Retina (tissue), 1 donor: ENCODE measurements around the gene KCNA2.
A peak's percentile ranks its signal among the peaks of the same experiment; 100 is the strongest.

Source experiments
- DNase-seq: peaks from one replicate; pipeline ENCODE4 v3.0.0-alpha.2; 2016

The KCNA2 gene

DNA sequence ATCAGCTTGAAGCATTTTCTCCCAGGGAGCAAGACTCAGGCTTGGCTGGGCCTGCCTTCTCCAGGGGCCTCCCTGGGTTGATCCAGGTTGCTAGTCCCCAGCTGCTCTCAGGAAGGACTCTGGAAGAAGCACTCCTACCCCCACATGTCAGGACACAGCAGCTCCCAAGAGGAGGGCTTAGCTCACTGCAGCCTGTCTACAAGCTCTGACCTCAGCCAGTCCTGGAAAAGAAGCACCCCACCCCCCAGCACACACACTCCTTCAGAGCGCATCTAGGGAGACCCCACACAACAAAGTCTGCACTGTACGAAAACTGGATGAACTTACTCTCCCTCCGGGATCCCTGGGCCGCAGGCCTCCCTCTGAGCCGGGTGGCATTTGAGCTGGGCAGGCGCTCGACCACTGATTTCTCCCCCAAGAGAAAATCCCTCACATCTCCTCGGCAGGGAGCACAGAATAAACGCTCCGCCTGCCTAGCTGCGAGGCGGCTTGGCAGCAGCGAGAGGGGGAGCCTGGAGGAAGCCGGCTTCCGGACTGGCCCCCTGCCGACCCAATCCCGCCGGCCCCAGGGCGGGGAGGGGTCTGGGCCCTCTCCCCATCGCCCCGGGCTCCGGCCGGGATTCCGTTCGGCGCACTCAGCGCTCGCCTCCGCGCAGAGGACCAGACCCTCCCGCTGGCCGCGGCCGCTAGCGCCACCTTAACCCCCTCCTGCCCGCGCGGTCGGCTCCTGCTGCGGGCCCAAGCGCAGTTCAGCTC, at the start of gene KCNA2:
Gene KCNA2 (minus strand): TSS at position 458 of the 756 bp plus-strand sequence. CDS start 1,576 bp downstream, outside the sequence.
- peak; percentile 92 for DNase-seq

DNA sequence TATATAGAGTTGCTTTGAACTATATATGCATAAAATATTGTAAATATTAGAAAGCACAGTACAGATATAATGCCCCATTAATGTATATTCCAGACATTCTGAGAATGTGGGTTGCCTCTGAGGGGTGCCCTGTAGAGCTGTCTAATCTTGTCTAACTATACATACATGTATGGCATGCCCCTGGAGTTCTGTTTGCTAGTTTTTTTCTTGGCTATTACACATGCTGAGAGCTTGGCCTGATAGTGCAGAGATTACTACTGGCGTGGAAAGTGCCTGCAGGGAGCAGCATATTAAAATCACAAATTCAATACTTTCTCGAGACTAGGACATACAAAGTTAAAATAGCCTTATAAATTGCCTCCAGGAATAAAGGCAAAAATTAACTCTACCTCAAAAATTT, 44.5 kb upstream of the KCNA2 start:
- no peak for DNase-seq

DNA sequence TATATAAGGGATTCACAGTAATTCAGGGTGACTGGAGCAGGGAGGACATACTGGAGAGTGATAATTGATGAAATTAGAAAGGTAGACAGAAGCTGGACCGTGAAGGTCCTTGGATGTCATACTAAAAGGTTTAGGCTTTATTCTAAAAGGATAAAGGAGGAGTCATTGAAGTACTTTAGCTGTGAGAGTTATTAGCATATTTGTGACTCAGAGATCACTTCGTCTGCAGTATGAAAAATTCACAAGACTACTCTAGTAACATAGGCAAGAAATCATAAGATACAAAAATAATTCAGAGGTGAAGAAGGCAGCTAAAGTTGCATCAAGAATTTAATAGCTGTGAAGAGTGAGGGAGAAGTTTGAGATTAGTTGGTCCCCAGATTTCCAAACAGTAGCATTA, 42.3 kb upstream of the KCNA2 start:
- no peak for DNase-seq

DNA sequence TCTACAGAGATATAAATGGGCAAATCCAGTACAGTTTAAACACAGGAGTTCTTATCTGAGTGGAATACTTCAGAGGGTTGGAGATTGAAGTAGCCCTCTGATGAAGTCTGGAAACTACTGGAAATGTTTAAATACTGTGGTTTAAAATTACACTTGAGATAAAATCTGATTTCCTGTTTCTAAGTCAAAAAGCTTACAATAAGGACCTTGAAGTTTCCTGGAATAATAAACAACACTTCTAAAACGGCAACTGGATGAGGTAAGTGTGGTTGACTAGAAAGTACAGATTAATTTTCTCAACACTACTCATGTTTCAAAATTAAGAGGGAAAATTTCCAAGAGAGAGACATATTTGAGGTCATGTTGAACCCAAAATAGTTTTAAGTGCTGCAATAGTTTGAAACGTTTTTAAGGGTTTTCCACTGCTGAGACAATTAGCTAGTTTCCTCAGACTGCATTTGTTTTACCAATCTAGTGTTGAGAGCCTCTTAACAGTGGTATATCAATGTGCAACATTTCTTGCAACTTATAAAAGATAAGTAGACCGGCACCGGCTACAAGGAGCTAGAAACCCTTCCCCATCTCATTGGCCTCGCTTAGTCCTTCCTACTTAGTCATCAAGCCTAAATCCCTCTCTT, 41.2 kb upstream of the KCNA2 start:
- no peak for DNase-seq

DNA sequence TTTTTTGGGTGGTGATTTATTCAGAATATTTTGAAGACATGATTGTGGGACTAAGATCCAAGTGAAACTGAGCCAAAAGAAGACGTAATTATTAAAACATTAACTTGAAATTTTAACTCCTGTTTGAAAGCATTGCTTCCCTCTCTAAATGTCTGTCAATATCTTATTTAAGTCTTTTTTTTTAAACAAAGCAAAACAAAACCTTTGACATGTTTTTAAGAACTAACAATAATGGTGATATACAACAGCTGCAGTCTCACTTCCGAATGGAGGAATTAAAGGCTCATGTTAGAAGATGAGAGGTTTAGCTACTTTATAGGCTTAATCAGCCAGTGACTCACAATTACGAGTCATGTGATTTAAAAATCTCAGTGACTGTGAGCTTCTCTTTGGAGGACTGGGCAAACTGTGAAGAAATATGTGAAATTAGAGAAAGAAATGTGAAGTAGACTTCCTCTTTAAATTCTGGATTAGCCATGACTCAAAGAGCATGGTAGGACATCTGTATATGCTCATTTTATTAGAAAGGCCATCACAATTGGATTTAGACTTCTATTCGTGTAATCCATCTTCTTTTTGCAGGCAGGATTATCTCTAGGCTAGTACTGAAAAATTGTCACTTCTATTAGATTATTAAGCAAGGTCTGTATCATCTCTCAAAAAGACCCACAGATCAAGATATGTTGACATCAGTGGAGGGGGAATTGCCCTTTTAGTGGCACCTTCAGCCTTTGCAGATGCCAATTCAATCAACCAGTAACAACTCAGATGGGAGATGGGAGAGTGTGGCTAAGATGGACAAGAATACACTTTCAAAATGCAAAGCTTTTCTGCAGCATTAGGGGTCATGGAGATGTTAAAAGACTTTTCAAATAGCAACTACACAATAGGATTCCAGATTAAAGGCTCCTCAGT, 39.9 kb upstream of the KCNA2 start:
- no peak for DNase-seq

DNA sequence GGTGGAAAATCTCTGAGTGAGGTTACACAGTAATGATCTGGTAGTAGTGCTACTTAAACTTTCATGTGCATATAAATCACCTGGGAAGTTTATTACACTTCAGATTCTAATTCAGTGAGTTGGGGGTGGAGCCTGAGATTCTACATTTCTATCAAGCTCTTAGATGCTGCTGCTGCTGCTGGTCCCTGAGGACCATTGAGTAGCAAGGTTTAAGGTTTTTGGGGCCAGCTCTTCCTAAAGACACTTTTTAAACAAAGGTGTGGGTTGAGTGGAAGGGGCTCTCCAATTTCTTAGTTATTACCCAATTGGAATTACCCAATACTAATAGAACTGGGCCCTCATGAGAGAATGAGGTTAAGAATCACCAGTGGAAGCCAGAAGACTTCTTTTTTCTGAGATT, 39.1 kb upstream of the KCNA2 start:
- no peak for DNase-seq

DNA sequence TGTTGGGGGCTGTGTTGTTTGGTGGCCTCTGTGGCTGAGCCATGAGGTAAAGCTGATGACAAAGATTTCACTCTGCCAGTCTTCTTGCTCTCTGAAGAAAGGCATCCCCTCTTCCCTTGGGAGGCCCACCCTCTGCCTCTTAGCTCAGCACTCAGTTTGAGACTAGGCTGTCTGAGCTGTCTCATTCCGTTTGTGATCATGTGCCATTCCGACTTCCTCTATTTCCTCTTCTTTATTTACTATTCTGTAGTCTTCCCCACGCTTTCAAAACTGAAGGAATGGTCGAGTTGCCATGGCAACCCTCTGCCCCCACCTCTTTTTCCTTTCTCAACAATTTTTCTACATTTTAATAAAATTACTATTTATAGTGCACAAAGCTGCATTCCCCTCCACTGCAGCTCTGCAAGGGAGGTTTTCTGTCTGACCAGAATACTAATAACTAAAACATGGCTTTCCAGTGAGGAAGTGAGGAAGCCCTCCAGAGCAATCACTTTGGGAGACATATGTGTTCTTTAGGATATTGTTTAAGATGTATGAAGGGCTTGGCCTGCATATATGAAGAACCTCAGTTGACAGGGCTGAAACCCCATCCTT, 37.8 kb upstream of the KCNA2 start:
- no peak for DNase-seq

DNA sequence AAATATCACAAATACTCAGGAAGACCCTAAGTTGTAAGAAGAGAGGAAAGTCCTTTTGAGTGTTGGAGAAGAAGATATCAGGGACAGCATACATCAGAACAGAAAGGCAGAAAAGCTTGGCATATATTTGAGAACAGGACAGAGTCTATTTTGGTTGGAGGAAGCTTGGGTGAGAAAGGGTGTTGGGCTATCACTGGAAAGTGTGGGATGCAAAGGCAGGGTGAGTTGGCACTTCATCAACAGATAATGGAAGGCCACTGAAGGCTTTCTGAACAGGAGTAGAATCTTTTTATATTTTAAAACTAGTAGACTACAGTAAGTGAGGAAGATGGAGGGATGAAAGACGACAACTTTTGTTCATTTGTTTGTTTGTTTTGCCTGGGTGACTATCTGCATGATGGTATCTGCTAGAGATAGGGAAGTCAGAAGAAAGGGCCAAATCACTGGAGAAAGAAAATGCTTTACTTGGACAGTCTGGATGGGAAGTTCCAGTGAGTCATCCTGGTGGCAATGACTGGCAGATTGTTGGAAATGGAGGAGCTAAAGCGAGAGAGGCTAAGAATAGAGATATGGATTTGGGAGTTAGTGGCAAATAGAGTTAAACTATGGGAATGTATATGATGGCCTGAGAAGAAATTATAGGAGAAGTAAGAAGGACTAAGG, 33.7 kb upstream of the KCNA2 start:
- DNase-seq, result no peak

DNA sequence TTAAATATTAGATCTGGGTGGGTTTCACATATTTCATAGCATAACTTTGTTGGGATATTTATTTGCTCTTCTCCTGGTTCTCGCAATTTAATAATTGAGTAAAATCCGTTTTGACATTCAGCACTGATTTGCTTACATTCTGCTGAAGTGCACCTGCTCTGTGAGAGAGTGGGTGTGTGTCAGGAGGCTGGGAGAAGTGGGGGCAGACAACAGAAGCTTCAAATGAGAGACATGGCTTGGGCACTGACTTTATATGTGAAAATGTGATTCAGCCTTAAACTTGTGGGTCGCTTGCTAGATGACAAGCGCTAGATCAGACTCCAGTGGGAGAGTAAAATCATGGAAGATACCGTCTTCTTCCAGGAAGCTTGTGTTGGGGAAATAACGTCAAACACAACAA, 32.4 kb upstream of the KCNA2 start:
- no peak for DNase-seq

DNA sequence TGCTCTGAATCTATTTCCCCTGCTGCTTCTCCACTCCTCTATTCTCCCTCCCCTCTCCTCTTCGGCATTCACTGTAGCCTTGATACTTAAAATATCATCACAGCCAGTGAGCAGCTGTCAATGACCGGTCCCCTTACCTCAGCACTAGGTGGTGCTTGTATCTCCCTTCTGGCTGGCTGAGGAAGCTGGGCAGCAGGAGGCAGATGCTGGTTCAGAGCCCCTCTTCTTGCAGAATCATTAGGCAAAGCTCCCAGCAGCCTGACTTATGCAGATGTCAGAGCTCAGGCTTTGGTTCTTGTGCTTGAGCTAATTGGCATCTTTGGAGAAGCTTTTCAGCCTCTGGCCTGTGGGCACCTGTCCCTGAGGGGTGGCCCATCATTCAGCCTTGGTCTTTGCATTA, 31.9 kb upstream of the KCNA2 start:
- DNase-seq, result no peak

DNA sequence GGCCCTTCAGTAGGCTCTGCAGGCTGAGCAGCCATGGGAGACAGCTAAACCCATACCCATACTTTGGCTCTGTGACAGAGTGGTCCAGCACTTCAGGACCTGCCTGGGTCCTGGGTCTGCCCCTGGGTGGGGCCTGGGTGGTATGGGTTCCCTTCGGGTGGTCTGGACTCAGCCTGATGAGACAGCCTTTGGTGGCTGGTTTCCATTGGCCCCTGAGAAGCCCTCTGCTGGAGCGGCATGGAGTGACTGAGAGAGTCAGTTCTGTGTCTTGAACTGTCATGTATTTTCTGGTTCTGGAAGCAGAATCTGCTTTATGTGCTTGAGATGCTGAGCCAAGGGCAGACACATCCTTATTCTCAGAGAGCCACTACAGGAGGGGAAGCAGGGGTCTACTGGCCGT, 31.3 kb upstream of the KCNA2 start:
- no peak for DNase-seq

DNA sequence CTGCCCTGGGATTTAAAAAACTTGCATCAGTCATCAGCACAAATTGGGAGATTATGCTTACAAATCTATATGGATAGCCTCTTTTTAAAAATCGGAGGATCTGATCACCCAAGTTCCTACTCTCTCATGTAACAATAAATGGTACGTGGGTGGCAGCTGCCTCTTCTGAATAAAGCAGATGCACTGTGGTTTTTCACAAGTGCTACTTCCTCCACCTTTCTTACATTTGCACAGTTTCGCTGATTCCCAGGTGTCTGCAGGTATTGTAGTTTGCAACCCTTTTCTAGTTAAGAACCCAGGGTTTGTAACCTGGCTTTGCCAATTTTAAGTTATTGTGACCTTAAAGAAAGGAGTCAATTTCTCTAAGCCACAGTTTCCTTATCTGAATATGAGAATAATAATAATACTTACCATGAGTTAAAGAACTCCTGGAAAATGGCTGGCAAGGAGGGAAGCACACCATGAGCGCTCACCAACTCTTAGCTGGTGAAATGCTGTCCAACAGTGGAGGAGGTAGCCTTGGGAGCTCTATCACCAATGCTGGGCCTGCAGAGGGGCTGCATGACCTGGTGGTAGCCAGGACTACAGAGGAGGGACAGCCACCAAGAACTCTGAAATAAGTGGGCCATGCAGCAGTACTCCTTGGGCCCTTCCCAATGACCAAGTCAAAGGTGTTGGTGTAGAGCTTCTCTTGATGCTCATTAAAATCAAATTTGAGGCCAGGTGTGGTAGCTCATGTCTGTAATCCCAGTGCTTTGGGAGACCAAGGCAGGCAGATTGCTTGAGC, 30.2 kb upstream of the KCNA2 start:
- no peak for DNase-seq

DNA sequence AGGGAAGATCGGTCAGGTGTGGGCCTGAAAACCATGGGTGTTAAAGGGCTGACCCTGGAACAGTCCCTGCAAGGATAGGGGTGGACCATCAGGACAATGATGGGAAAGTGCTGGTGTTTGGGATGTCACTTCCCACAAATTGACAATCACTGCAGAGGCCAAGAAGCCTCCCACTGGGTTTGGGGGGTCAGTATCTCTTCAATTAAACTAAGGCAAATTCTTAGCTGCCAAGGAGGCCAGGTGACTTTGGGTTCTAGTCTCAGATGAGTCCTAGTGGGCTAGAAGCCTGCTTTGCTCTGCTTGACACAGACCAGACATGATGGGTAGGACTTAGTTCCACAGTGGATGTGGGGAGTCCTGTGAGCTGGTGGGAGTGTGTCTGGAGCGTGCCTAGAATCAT, 29.3 kb upstream of the KCNA2 start:
- no peak for DNase-seq

DNA sequence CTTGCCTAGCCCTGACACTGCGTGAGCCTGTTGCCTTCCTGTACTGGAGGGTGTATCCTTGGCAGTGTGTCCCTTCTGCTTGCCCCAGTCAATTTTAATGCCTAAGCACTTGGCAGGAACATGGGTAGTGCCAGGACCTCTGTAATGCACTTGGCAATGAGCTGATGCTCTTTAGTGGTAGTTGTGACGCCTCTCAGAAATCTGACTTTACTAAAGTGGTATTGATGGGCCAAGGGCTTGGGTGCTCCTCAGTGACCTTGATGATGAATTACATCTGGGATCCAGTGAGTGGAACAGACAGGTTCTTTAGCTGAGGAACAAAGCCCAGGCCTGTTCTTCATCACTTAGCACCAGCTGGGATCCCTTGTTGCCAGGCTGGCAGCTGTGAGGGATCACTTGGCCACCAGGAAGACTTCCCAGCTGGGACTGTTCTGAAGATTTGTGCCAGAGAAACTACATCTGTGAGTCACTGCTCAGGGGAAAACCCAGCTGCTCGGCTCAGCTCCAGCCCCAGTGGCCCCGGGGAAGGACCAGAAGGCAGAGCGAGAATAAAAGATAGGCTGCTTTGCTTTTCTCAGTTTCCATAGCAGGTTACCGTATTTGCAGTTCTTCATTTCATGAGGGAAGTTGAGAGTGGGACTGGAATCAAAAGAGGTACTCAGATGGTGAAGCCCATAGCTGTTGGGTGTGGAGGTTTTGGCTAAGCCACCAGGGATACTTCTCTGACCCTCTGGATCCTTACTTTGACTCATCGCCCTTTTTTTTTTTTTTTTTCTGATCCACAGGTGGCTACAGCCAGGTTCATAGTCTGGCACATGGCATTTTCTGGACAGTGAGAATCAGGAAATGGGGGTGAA, 28.5 kb upstream of the KCNA2 start:
- DNase-seq, result no peak

DNA sequence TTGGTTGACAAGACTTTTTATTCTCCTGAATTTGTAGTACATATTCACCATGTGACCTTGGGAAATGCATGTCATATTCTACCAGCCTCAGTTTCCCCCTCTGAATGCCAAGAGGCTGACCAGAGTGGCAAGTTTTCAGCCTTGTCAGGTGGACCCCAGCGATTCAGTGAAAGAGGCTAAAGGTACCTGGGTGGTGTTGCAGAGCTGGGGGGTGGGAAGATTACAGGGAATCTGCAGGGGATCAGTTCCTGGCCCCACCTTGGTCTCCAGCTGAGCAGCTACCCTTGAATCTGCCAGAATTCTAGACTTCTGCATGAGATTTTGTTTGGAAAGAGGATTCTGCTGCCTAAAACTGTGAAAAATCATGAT, 27.9 kb upstream of the KCNA2 start:
- no peak for DNase-seq

DNA sequence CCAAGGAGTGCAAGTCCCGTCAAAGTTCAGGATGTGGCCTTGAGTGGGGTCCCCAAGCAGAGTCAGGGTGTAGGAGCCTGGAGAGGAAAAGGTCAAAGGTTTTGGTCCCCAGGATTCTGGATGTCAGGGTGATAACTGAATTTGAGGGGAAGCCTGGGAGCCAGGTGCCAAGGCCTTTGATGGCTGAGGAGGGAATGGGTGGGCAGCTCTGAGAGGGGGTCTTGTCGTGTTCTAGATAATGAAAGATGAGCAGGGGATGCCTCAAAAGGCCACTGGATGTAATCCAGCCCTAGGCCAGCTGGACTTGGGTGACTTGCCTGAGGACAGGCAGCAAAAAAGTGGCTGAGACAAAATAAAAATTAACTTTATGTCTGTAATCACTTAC, 27.5 kb upstream of the KCNA2 start:
- DNase-seq, result no peak

DNA sequence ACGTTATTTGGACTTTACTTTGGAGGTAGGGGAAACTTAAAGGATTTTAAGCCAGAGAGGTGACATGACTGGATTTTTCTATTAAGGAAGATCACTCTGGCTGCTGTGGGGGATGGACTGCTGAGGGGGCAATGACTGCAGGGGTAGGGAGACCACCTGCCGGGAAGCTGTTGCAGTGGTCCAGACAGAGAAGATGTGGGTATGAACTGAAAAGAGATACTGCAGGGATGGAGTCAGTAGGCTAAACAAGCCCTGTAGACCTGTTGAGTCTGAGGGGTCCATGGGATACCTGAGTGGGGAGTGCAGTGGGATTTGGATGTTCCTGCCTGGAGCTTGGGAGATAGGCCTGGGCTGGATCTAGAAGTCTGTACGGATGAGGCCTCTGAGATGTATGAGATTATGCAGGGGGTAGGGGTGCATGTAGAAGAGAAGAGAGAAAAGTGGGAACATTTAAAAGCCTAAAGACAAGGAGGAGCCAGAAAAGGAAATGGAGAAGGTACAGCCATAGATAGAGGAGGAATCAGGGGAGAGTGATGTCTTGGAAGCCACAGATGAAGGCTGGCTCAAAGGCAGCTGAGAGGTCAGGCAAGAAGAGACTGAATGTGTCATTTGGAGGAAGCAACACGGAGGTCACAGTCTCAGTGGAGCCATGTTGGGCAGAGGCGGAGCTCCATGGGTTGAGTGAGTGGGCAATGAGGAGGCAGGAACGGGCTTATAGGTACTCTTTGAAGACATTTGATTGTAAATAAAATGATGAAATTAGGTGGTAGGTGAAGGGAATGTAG, 25.9 kb upstream of the KCNA2 start:
- DNase-seq, result no peak

DNA sequence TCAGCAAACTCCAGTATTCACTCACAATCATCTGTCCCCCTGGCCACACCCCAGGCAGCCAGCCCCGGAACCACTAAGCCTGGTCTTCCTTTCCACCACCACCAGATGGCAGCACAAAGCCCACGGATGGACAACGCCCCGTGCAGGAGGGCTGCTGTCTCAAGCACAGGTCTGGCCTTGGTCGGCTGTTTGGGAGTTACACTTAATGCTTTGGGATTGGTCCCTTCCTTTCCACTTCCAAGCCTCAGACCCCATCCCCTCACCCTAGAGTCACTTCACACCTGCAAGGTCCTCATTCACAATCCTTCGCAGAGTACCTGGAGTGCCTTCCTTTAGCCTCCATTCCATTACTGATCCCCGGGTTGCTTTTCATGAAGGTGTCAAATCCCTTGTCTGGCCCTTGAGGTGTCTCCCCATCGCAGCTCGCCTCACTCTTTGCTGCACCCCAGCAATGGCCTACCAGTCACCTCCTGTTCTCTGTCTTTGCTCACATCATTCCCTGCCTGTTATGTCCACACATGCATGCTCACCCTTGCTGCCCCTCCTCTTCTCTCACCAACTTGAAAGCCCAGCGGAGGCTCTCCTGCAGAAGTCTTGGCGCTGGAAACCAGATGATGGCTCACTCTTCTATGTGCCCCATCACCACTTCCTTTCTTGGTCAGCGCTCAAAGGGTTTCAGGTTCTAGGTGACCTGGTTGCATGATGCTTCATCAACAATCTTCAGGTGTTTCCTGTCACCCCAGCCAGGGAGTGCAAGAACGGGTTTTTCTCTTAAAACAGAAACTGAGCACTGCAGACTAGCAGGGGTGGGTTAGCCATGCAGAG, 24.9 kb upstream of the KCNA2 start:
- DNase-seq, result peak; percentile 76
